HG02840 (cell line): ENCODE results near the gene WFDC10A.
"Not testable (repeated sequence)": the region's sequence is repeated elsewhere in the genome, so short reads cannot be mapped to it uniquely, and the experiment has no call there.

ENCODE experiments used
- ATAC-seq: cut with Tn5 transposase; IDR thresholded peaks from one replicate; pipeline ENCODE4 v1.9.1; 2021; ENCODE audit warnings: mild to moderate bottlenecking, moderate library complexity, moderate number of reproducible peaks; ENCODE audit not compliant: unreplicated experiment, low FRiP score

The WFDC10A gene

DNA sequence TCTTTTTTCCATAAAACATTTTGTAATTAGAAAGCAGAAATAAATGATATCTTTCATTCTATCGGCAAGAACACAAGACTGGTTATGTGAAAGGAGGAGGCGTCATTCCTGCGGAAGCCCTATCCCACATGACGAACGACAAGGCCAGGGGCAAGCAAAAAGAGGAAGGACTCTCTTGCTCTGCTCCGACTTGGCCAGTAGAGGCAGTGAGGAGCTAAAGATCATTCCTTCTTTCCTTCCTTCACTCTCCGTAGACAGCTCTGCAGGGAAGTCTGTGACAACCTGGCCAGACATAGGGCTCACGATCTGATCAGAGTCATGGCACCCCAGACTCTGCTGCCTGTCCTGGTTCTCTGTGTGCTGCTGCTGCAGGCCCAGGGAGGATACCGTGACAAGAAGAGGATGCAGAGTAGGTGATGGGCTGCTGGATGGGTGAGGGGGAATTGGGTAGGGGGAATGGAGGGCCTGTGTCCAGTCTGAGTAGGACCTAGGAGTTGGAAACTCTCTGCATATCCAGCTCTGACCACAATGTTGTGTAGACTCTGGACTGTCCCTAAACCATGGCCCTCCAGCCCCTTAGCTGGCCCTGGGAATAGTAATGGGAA, at the start of gene WFDC10A:
Gene WFDC10A (plus strand): TSS at position 244 of the 605 bp plus-strand sequence. CDS start 75 bp downstream, at position 319.
- no peak for ATAC-seq

GRCh38 chr20:45581702-45582101, 47.8 kb upstream of the WFDC10A start:
- ATAC-seq = no peak

GRCh38 chr20:45583502-45583901, 46.0 kb upstream of the WFDC10A start:
- no peak for ATAC-seq

DNA sequence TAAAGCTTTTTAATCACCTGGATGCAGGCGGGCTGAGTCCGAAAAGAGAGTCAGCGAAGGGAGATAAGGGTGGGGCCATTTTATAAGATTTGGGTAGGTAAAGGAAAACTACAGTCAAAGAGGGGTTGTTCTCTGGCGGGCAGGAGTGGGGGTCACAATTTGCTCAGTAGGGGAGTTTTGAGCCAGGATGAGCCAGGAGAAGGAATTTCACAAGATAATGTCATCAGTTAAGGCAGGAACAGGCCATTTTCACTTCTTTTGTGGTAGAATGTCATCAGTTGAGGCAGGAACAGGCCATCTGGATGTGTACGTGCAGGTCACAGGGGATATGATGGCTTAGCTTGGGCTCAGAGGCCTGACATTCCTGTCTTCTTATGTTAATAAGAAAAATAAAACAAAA, 45.2 kb upstream of the WFDC10A start:
- ATAC-seq = not testable (repeated sequence)

DNA sequence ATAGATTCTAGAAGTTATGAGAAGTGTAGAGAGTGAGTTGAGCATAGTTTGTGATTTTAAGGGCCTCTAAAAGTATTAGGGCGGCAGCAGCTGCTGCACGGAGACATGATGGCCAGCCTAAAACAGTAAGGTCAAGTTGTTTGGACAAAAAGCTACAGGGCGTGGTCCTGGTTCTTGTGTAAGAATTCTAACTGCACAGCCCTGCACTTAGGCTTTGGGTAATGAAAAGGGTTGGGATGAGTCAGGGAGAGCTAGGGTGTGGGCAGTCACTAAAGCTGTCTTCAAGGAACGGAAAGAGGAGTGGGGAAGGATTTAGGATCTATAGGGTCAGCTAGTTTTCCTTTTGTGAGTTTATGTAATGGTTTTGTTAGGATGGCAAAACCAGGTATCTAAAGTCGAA, 43.6 kb upstream of the WFDC10A start:
- not testable (repeated sequence) for ATAC-seq

DNA sequence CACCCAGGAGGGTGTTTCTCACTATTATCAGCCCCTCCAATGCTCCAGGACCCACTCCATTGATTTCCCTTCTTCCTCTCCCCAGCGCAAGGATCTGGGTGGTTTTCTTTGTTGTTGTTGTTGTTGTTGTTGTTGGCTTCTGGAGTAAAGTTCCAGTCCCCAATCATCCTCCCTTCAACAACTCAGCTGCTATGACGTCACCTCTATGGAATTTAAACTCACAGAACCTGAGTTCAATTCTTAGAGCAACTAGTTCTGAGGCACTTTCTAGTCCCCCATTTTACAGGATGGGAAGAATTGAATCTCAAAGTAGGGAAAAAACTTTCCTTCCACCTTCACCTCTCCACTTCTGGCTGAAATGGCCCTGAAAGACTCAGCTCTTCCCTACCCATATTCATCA, 40.7 kb upstream of the WFDC10A start:
- ATAC-seq = no peak

GRCh38 chr20:45589725-45590124, 39.8 kb upstream of the WFDC10A start:
- no peak for ATAC-seq

GRCh38 chr20:45592574-45593189, 36.9 kb upstream of the WFDC10A start:
- ATAC-seq = no peak

- ATAC-seq = no peak
These were observed 36.0 kb upstream of the WFDC10A start for GRCh38 chr20:45593498-45593897.

GRCh38 chr20:45595235-45595634, 34.3 kb upstream of the WFDC10A start:
- ATAC-seq = no peak

- no peak for ATAC-seq
These were observed 21.7 kb upstream of the WFDC10A start for GRCh38 chr20:45607810-45608209.

DNA sequence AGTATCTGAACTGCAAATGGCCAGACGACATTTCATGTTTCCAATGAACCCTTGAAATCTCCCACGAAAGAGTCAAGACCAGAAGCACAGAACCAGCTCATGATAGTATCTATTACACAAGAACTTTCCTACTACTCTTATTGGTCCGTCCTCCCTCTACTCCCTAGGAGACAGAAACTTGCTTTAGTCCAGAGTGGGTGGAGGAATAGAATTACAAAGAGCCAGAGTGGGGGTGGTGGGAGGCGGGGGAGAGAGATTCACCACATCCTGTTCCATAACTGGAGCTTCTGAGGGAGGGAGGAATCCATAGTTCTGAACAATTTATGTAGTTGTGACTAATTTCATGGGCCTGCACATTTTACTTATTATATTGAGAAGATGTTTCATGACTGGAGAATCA, 18.5 kb upstream of the WFDC10A start:
- ATAC-seq = no peak

DNA sequence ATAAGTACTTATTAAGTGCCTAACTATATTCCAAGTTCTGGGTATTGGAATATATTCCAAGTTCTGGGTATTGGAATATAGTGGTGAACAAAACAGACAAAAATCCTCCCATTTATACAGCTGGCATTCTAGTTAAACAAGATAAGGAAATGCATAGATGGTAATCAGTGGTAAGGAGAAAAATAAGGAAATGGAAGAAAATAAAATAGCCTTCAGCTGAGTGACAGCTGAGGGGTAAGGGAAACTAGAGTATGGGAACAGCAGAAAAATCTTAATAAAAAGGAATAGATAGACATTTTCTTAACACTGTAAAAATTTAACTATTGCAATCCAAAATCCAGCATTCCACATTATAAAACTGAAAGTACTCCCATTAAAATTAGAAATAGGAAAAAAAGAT, 17.2 kb upstream of the WFDC10A start:
- ATAC-seq = no peak

- ATAC-seq = no peak
These were observed 11.9 kb upstream of the WFDC10A start for GRCh38 chr20:45617591-45617990.

DNA sequence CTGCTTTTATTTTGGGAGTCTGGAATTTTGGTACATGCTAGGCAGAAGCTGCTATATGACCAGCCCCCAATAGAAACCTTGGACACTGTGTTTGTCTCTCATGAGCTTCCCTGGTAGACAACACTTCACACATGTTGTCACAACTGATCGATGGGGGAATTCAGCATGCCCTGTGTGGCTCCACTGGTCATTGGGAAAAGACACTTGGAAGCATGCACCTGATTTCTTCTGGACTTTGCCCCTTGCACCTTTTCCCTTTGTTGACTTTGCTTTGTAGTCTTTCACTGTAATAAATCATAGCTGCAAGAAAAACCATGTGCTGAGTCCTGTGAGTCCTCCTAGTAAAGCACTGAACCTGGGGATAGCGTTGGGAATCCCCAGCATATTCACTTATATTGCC, 7.9 kb upstream of the WFDC10A start:
- no peak for ATAC-seq

- no peak for ATAC-seq
These were observed 3.0 kb upstream of the WFDC10A start for GRCh38 chr20:45626540-45626939.

GRCh38 chr20:45630371-45630770, 832 bp downstream of the WFDC10A start:
- ATAC-seq = no peak

DNA sequence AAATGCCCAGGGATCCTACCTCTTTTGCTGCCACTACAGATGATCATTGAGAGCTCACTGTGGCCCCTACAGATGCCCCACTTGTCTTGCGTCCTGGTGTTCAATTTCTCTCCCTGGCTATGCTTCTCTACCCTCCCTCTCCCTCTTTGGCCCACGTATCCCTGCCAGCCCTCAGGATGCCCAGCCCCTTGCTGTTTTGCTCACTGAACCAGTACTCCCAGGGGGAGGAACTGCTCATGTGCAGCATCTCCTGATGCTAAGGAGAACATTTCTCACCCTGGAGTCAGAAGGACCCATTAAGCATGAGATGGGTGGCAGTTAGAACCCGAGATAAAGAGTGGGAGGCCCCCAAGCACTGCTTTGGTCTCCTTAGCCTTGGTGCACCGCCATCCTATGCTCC, 1.6 kb downstream of the WFDC10A start, which contains the start of gene WFDC9:
Gene WFDC9 (minus strand): TSS at position 101 of the 400 bp plus-strand sequence. CDS start 21,103 bp downstream, outside the sequence.
- ATAC-seq = no peak

GRCh38 chr20:45636513-45636912, 7.0 kb downstream of the WFDC10A start:
- ATAC-seq = no peak

- no peak for ATAC-seq
These were observed 10.1 kb downstream of the WFDC10A start for GRCh38 chr20:45639687-45640086.

- ATAC-seq = not testable (repeated sequence)
These were observed 11.5 kb downstream of the WFDC10A start for GRCh38 chr20:45641076-45641475.

DNA sequence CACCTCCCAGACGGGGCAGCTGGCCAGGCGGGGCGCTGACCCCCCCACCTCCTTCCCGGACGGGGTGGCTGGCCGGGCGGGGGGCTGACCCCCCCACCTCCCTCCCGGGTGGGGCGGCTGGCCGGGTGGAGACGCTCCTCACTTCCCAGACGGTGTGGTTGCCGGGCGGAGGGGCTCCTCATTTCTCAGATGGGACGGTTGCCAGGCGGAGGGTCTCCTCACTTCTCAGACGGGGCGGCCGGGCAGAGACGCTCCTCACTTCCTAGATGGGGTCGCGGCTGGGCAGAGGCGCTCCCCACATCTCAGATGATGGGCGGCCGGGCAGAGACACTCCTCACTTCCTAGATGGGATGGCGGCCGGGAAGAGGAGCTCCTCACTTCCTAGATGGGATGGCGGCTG, 16.3 kb downstream of the WFDC10A start:
- ATAC-seq = not testable (repeated sequence)
